ENCODE results near the gene AKAP13.

- TF ChIP-seq GATA2 (IDR thresholded peaks at IDR 0.05; ENCODE audit: low read depth, low read length): no peak
- TF ChIP-seq GATA3 (IDR thresholded peaks at IDR 0.05; ENCODE audit: low read depth, low read length): no peak
These were observed 412.6 kb downstream of the AKAP13 start for GRCh38 chr15:85792912-85793590.
